ENCODE measurements around the gene ATF7IP2. TPM values are rescaled to one million over a fixed set of nuclear protein-coding genes. Genes with fewer than 3 reads are reported as not detected.
"Not testable (repeated sequence)": the region's sequence is repeated elsewhere in the genome, so short reads cannot be mapped to it uniquely, and the experiment has no call there.

Gene ATF7IP2
- total and polyA plus RNA-seq, 2 donors (not counting 1 experiment from before 2014, with no cell fraction given): 0.89 to 1.2 TPM

DNA sequence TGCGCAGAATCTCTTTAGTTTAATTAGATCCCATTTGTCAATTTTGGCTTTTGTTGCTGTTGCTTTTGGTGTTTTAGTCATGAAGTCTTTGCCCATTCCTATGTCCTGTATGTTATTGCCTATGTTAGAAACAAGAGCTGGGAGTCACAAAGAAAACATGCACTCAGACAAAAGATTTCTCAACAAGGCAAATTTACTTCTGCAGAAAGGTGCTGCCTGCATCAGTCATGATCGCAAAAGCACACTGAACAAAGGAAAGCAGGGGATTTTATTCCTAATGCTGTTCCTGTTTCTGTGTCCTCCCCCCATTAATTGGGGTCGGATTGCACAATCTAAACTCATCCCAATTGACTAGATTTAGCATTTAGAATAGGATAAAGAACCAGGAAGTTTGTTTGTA lies 55.9 kb downstream of the ATF7IP2 start:
- no peaks in the 10 kb centered on the region for H3K36me3 ChIP-seq (ENCODE audit: control insufficient read depth, insufficient read depth, low read length)

GRCh38 chr16:10447289-10447688 lies 61.4 kb downstream of the ATF7IP2 start:
- no peaks in the 10 kb centered on the region for H3K4me1 ChIP-seq (ENCODE audit: control insufficient read depth, extremely low read depth, insufficient read depth, low read length)
- no peaks in the 10 kb centered on the region for H4K20me1 ChIP-seq (ENCODE audit: control insufficient read depth, extremely low read depth, insufficient read depth, low read length)
- no peak overlapping the region for H3K27ac ChIP-seq (ENCODE audit: insufficient read depth, low read length)
- DNase-seq (ENCODE audit: low read depth in 2 of 2): peak in 1 of 2 donors; percentile 3
- no peaks in the 10 kb centered on the region for H3K79me2 ChIP-seq (ENCODE audit: control insufficient read depth, insufficient read depth, low read length)
- no peak overlapping the region for H3K4me2 ChIP-seq (ENCODE audit: extremely low read depth, insufficient read depth, low read length)
- no peak overlapping the region for H3K4me3 ChIP-seq (replicated peaks in 1 of 4; ENCODE audit: control extremely low read depth in 1 of 4, insufficient read depth in 1 of 4, low read depth in 3 of 4, low read length in 4 of 4)
- H3K27me3 ChIP-seq (ENCODE audit: control insufficient read depth, insufficient read depth, low read length): no peaks in the 10 kb centered on the region
- H3K9ac ChIP-seq (ENCODE audit: insufficient read depth, low read length): no peak overlapping the region
- no peaks in the 10 kb centered on the region for H3K36me3 ChIP-seq (ENCODE audit: control insufficient read depth, insufficient read depth, low read length)
- H3K9me3 ChIP-seq (ENCODE audit: control insufficient read depth, insufficient read depth, low read depth, low read length): no peaks in the 10 kb centered on the region
- TF ChIP-seq EZH2 (IDR thresholded peaks at IDR 0.05; ENCODE audit: low read length, missing control alignments) (no peak), CTCF (conservative IDR thresholded peaks at IDR 0.05 in 1 of 2, IDR thresholded peaks at IDR 0.05 in 1 of 2; ENCODE audit: low read depth in 1 of 2, low read length in 2 of 2) (no peak)
- no peak overlapping the region for H2AFZ ChIP-seq (ENCODE audit: low read length)

More for the DNA sequence above, 55.9 kb downstream of the ATF7IP2 start:
- no peaks in the 10 kb centered on the region for H3K9me3 ChIP-seq (ENCODE audit: control insufficient read depth, insufficient read depth, low read depth, low read length)
- no peaks in the 10 kb centered on the region for H4K20me1 ChIP-seq (ENCODE audit: control insufficient read depth, extremely low read depth, insufficient read depth, low read length)
- no peak overlapping the region for H3K9ac ChIP-seq (ENCODE audit: insufficient read depth, low read length)
- H3K27me3 ChIP-seq (ENCODE audit: control insufficient read depth, insufficient read depth, low read length): no peaks in the 10 kb centered on the region
- no peak for TF ChIP-seq CTCF (conservative IDR thresholded peaks at IDR 0.05 in 1 of 2, IDR thresholded peaks at IDR 0.05 in 1 of 2; ENCODE audit: low read depth in 1 of 2, low read length in 2 of 2)
- TF ChIP-seq EZH2 (IDR thresholded peaks at IDR 0.05; ENCODE audit: low read length, missing control alignments): no peak
- no peaks in the 10 kb centered on the region for H3K4me1 ChIP-seq (ENCODE audit: control insufficient read depth, extremely low read depth, insufficient read depth, low read length)
- H2AFZ ChIP-seq (ENCODE audit: low read length): no peak overlapping the region
- H3K4me2 ChIP-seq (ENCODE audit: extremely low read depth, insufficient read depth, low read length): no peak overlapping the region
- no peak overlapping the region for H3K4me3 ChIP-seq (replicated peaks in 1 of 4; ENCODE audit: control extremely low read depth in 1 of 4, insufficient read depth in 1 of 4, low read depth in 3 of 4, low read length in 4 of 4)
- H3K79me2 ChIP-seq (ENCODE audit: control insufficient read depth, insufficient read depth, low read length): no peaks in the 10 kb centered on the region
- no peak overlapping the region for H3K27ac ChIP-seq (ENCODE audit: insufficient read depth, low read length)
- no peak for DNase-seq (ENCODE audit: low read depth in 2 of 2)

- H2AFZ ChIP-seq (ENCODE audit: low read length); H3K9me3 ChIP-seq (ENCODE audit: control insufficient read depth, insufficient read depth, low read depth, low read length); H3K27me3 ChIP-seq (ENCODE audit: control insufficient read depth, insufficient read depth, low read length); DNase-seq (ENCODE audit: low read depth in 2 of 2); H4K20me1 ChIP-seq (ENCODE audit: control insufficient read depth, extremely low read depth, insufficient read depth, low read length); H3K4me1 ChIP-seq (ENCODE audit: control insufficient read depth, extremely low read depth, insufficient read depth, low read length); H3K36me3 ChIP-seq (ENCODE audit: control insufficient read depth, insufficient read depth, low read length); H3K4me2 ChIP-seq (ENCODE audit: extremely low read depth, insufficient read depth, low read length); H3K79me2 ChIP-seq (ENCODE audit: control insufficient read depth, insufficient read depth, low read length); H3K27ac ChIP-seq (ENCODE audit: insufficient read depth, low read length); H3K9ac ChIP-seq (ENCODE audit: insufficient read depth, low read length); H3K4me3 ChIP-seq (replicated peaks in 1 of 4; ENCODE audit: control extremely low read depth in 1 of 4, insufficient read depth in 1 of 4, low read depth in 3 of 4, low read length in 4 of 4): not testable (repeated sequence)
Observed at GRCh38 chr16:10452208-10453158, 66.6 kb downstream of the ATF7IP2 start.
